Measurements from ENCODE around the gene HIP1.

DNA sequence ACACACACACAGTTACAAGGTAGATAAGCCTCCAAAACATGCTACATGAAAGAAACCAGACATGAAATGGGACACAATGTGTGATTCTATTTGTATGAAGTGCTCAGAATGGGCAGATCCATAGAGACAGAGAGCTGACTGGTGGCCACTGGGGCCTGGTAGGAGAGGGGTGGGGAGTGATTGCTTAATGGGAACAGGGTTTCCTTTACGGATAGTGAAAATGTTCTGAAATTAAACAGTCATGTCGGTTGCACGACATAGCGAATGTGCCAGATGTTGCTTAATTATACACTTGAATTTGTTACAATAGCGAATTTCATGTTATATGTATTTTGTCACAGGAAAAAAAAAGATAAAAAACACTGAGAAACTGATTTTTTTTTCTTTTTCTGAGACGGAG, 124.3 kb downstream of the HIP1 start:
- no peak for TF ChIP-seq MYC (IDR thresholded peaks at IDR 0.05; ENCODE audit: borderline replicate concordance, low read length)
- no peak for TF ChIP-seq RAD21 (conservative IDR thresholded peaks at IDR 0.05 in 1 of 2, IDR thresholded peaks at IDR 0.05 in 1 of 2)
- TF ChIP-seq MAFK (IDR thresholded peaks at IDR 0.05; ENCODE audit: partially characterized antibody): no peak
- TF ChIP-seq, protein P1, sequence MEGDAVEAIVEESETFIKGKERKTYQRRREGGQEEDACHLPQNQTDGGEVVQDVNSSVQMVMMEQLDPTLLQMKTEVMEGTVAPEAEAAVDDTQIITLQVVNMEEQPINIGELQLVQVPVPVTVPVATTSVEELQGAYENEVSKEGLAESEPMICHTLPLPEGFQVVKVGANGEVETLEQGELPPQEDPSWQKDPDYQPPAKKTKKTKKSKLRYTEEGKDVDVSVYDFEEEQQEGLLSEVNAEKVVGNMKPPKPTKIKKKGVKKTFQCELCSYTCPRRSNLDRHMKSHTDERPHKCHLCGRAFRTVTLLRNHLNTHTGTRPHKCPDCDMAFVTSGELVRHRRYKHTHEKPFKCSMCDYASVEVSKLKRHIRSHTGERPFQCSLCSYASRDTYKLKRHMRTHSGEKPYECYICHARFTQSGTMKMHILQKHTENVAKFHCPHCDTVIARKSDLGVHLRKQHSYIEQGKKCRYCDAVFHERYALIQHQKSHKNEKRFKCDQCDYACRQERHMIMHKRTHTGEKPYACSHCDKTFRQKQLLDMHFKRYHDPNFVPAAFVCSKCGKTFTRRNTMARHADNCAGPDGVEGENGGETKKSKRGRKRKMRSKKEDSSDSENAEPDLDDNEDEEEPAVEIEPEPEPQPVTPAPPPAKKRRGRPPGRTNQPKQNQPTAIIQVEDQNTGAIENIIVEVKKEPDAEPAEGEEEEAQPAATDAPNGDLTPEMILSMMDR (IDR thresholded peaks at IDR 0.05): no peak
- no peak for TF ChIP-seq JUNB (IDR thresholded peaks at IDR 0.05)
- no peak for TF ChIP-seq EP300 (IDR thresholded peaks at IDR 0.05)
- no peak for TF ChIP-seq POLR2A (IDR thresholded peaks at IDR 0.05; ENCODE audit: low read length)
- TF ChIP-seq CHD4 (IDR thresholded peaks at IDR 0.05; ENCODE audit: borderline replicate concordance): no peak
- TF ChIP-seq PHF8 (IDR thresholded peaks at IDR 0.05; ENCODE audit: borderline replicate concordance, low read depth): no peak
- TF ChIP-seq HMGXB4 (CRISPR knock-in tag; IDR thresholded peaks at IDR 0.05; ENCODE audit: borderline replicate concordance): no peak
